Right ventricle myocardium superior (tissue), 1 donor: ENCODE measurements around the gene NDUFV1. TPM values are rescaled to one million over a fixed set of nuclear protein-coding genes. Genes with fewer than 3 reads are reported as not detected.
"Not testable (repeated sequence)": the region's sequence is repeated elsewhere in the genome, so short reads cannot be mapped to it uniquely, and the experiment has no call there.

Experiments
- ATAC-seq: fragments of 200-7000 bp; cut with Tn5 transposase; one replicate; pipeline ENCODE4 v1.9.1; 2020; ENCODE audit warnings: mild to moderate bottlenecking; ENCODE audit not compliant: poor library complexity
- DNase-seq: peaks from one replicate; pipeline ENCODE4 v3.0.0-alpha.2; 2020
- intact Hi-C: fragments of 100-400 bp; cut with DNase I; formaldehyde crosslinking; loops from one replicate; pipeline ENCODE4 v1.11.2; 2022
- long read RNA-seq: library from polyadenylated mRNA; unstranded; transcript quantifications from one replicate; pipeline ENCODE4 v2.0.0, GENCODE V29; 2021
- total RNA-seq: library from RNA; stranded (reverse); fragmentation: NEBNext Ultra II Directional; extraction: Animal tissue kit (Norgen Biotek cat#: 25700); gene quantifications from one replicate; pipeline ENCODE4 v1.2.1, GENCODE V29; 2021
- donor health status: DM: no; HTN: yes; CAD: no; lungs with severe emphysema.

NDUFV1 gene
- 754 TPM for total RNA-seq
- long read RNA-seq, transcript NDUFV1-228 (2 exons, 573 nt) = minor isoform, 16 of 1,846 reads
- long read RNA-seq, transcript NDUFV1-216 (10 exons, 1,503 nt) = minor isoform, 16 of 1,846 reads
- long read RNA-seq, transcript NDUFV1-220 (3 exons, 736 nt) = minor isoform, 8 of 1,846 reads
- long read RNA-seq, transcript NDUFV1-201 (10 exons, 1,596 nt) = major isoform, 1,469 of 1,846 reads
- long read RNA-seq, partial matches to known transcripts = 281 of 1,846 reads
- long read RNA-seq, other reads (novel, unspliced or antisense) = 49 of 1,846 reads

GRCh38 chr11:67606492-67607295 is at the start of gene NDUFV1:
TSS of gene NDUFV1 (plus strand) at chr11:67606936. CDS start at chr11:67607005, 69 bp downstream.
- DNase-seq (peak; percentile 99), ATAC-seq (peak; percentile 99)
- intact Hi-C loops = no loop called here

- intact Hi-C loops = no loop called here
- DNase-seq = peak; percentile 68
- peak; percentile 85 for ATAC-seq
Measured at GRCh38 chr11:67558084-67558772, 48.5 kb upstream of the NDUFV1 start.

- DNase-seq = no peak
- no peak for ATAC-seq
- intact Hi-C loops = no loop called here
Measured at GRCh38 chr11:67561971-67562619, 44.6 kb upstream of the NDUFV1 start.

- intact Hi-C loops = no loop called here
- DNase-seq (no peak), ATAC-seq (no peak)
Measured at GRCh38 chr11:67562963-67563704, 43.6 kb upstream of the NDUFV1 start.

GRCh38 chr11:67563705-67564114 is 43.0 kb upstream of the NDUFV1 start:
- DNase-seq = not testable (repeated sequence)

GRCh38 chr11:67564230-67564629 is 42.5 kb upstream of the NDUFV1 start:
- DNase-seq (no peak), ATAC-seq (no peak)
- intact Hi-C loops = no loop called here

More at GRCh38 chr11:67563705-67564114, 43.0 kb upstream of the NDUFV1 start:
- intact Hi-C loops = not testable (repeated sequence)
- peak; percentile 86 for ATAC-seq

GRCh38 chr11:67571443-67571842 is 35.3 kb upstream of the NDUFV1 start:
- intact Hi-C loops = loop anchor here (10.0 kb wide), 1 partner anchor 83 kb away; the partner anchor contains the start of gene ACY3
- ATAC-seq (no peak), DNase-seq (no peak)

- intact Hi-C loops = loop anchor here (10.0 kb wide), 1 partner anchor 82 kb away; the partner anchor contains the start of gene ACY3
- DNase-seq (no peak), ATAC-seq (no peak)
Measured at GRCh38 chr11:67572305-67572704, 34.4 kb upstream of the NDUFV1 start.

GRCh38 chr11:67572747-67573419 is 33.9 kb upstream of the NDUFV1 start:
- intact Hi-C loops = loop anchor here (10.0 kb wide), 1 partner anchor 82 kb away; the partner anchor contains the start of gene ACY3
- peak; percentile 56 for DNase-seq
- ATAC-seq = peak; percentile 51

GRCh38 chr11:67574938-67575337 is 31.8 kb upstream of the NDUFV1 start:
- intact Hi-C loops = loop anchor here (10.0 kb wide), 1 partner anchor 80 kb away; the partner anchor contains the start of gene ACY3
- no peak for ATAC-seq

GRCh38 chr11:67576735-67577475 is 29.8 kb upstream of the NDUFV1 start:
- no peak for ATAC-seq
- intact Hi-C loops = loop anchor here (10.0 kb wide), 1 partner anchor 78 kb away; the partner anchor contains the start of gene ACY3
- no peak for DNase-seq

More at GRCh38 chr11:67574938-67575337, 31.8 kb upstream of the NDUFV1 start:
- DNase-seq = no peak

GRCh38 chr11:67577951-67578350 is 28.8 kb upstream of the NDUFV1 start:
- intact Hi-C loops = loop anchor here (10.0 kb wide), 1 partner anchor 77 kb away; the partner anchor contains the start of gene ACY3
- DNase-seq (no peak), ATAC-seq (no peak)

GRCh38 chr11:67581469-67581868 is 25.3 kb upstream of the NDUFV1 start:
- no peak for ATAC-seq
- no peak for DNase-seq
- intact Hi-C loops = no loop called here

GRCh38 chr11:67582011-67582410 is 24.7 kb upstream of the NDUFV1 start:
- intact Hi-C loops = no loop called here
- DNase-seq = no peak
- no peak for ATAC-seq

- intact Hi-C loops = no loop called here
- ATAC-seq (peak; percentile 98), DNase-seq (peak; percentile 96)
Measured at GRCh38 chr11:67583247-67584204, 23.2 kb upstream of the NDUFV1 start, which contains the start of gene GSTP1. TSS of gene GSTP1 (plus strand) at chr11:67583812. CDS start at chr11:67583844, 32 bp downstream.
